ENCODE results near the gene SP100.

Gene SP100

DNA sequence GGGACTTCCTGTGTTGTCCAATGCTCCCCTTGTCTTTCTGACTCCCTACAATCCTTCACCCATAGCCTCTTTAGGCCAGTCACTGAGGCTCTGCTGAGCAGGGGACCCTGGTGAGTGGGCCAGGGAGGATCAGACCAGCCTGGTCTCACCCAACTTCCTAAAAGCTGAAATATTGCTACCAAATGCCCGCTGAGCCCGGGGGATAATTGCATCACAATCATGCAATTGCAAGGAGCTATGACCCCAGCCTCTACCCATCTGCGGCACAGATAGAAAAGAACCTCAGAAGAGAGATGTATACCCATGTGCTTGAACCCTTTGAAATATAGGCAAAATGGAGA lies 3.7 kb upstream of the SP100 start:
- H3K9me3 ChIP-seq (ENCODE audit: insufficient read depth, low read depth, low read length), result peaks cover 6% of the 10 kb centered on the region
- peaks cover 5% of the 10 kb centered on the region for H3K79me1 ChIP-seq (ENCODE audit: low read length)
- no peak overlapping the region for H4K12ac ChIP-seq (ENCODE audit: low read depth, low read length)
- H2BK12ac ChIP-seq (ENCODE audit: low read length), result no peak overlapping the region
- H2AK5ac ChIP-seq (ENCODE audit: low read length), result no peak overlapping the region
- no peak overlapping the region for H3K4me3 ChIP-seq (ENCODE audit: low read depth, low read length)
- no peak overlapping the region for H2BK5ac ChIP-seq (ENCODE audit: low read depth, low read length, poor library complexity)
- no CpG with 5 or more reads among the region's 3 CpGs for WGBS (ENCODE audit: extremely low coverage, insufficient coverage, insufficient read length)
- no peak overlapping the region for H3K14ac ChIP-seq (ENCODE audit: low read length)
- no peak overlapping the region for H3K9ac ChIP-seq (ENCODE audit: low read length)
- no peak overlapping the region for H4K8ac ChIP-seq (ENCODE audit: low read depth, low read length)
- no peaks in the 10 kb centered on the region for H3K79me2 ChIP-seq (ENCODE audit: control insufficient read depth, insufficient read depth, low read length, poor library complexity)
- H3K23ac ChIP-seq (ENCODE audit: low read length), result no peak overlapping the region
- no peak overlapping the region for H3K4ac ChIP-seq (ENCODE audit: low read depth, low read length)
- DNase-seq, result no peak
- no peak overlapping the region for H3K18ac ChIP-seq (ENCODE audit: low read length)
- H3K27ac ChIP-seq (ENCODE audit: low read depth, low read length), result no peak overlapping the region
- H3K27me3 ChIP-seq (ENCODE audit: insufficient read depth, low read length), result no peaks in the 10 kb centered on the region
- H4K91ac ChIP-seq (ENCODE audit: low read depth, low read length), result no peak overlapping the region
- no peaks in the 10 kb centered on the region for H3K36me3 ChIP-seq (ENCODE audit: control insufficient read depth in 1 of 2, insufficient read depth in 2 of 2, low read length in 2 of 2)
- no peak overlapping the region for H2AFZ ChIP-seq (ENCODE audit: insufficient read depth, low read length, poor library complexity)
- H3K4me1 ChIP-seq (ENCODE audit: control insufficient read depth in 1 of 2, insufficient read depth in 2 of 2, low read length in 2 of 2), result peaks cover 6 to 10% of the 10 kb centered on the region in 2 experiments
- no peak overlapping the region for H2BK120ac ChIP-seq (ENCODE audit: insufficient read depth, low read length, poor library complexity)
- peak overlapping the region; percentile 96 for H3K4me2 ChIP-seq (ENCODE audit: low read length)

DNA sequence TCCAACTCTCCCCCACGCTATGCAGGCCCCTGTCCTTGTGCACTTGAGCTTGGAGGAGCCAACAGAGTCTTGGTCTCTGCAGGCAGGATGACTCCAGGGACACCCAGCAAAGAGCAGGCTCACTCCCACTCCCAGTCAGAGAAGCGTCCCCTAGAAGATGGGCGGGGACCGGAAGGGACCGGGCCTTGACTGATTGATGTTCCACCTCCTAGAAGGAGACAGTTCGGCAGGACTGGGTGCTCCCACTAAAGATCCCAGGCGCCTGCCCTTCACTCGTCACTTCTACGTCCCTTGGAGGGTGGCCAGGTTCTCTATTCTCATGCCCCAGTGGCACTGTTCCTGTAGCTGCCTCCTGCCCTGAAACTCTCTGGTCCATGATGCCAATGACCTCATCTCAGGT lies 3.2 kb upstream of the SP100 start:
- H3K9me3 ChIP-seq (ENCODE audit: insufficient read depth, low read depth, low read length), result peaks cover 6% of the 10 kb centered on the region
- H4K8ac ChIP-seq (ENCODE audit: low read depth, low read length), result no peak overlapping the region
- H2AK5ac ChIP-seq (ENCODE audit: low read length), result no peak overlapping the region
- no peak overlapping the region for H3K4ac ChIP-seq (ENCODE audit: low read depth, low read length)
- H3K27me3 ChIP-seq (ENCODE audit: insufficient read depth, low read length), result no peaks in the 10 kb centered on the region
- H2BK120ac ChIP-seq (ENCODE audit: insufficient read depth, low read length, poor library complexity), result no peak overlapping the region
- H3K9ac ChIP-seq (ENCODE audit: low read length), result no peak overlapping the region
- no peak overlapping the region for H2BK12ac ChIP-seq (ENCODE audit: low read length)
- H2AFZ ChIP-seq (ENCODE audit: insufficient read depth, low read length, poor library complexity), result no peak overlapping the region
- H3K4me2 ChIP-seq (ENCODE audit: low read length), result no peak overlapping the region
- H3K23ac ChIP-seq (ENCODE audit: low read length), result no peak overlapping the region
- no peak overlapping the region for H3K27ac ChIP-seq (ENCODE audit: low read depth, low read length)
- peaks cover 6 to 10% of the 10 kb centered on the region in 2 experiments for H3K4me1 ChIP-seq (ENCODE audit: control insufficient read depth in 1 of 2, insufficient read depth in 2 of 2, low read length in 2 of 2)
- no CpG with 5 or more reads among the region's 9 CpGs for WGBS (ENCODE audit: extremely low coverage, insufficient coverage, insufficient read length)
- H4K12ac ChIP-seq (ENCODE audit: low read depth, low read length), result no peak overlapping the region
- H3K79me2 ChIP-seq (ENCODE audit: control insufficient read depth, insufficient read depth, low read length, poor library complexity), result no peaks in the 10 kb centered on the region
- H3K18ac ChIP-seq (ENCODE audit: low read length), result no peak overlapping the region
- H2BK5ac ChIP-seq (ENCODE audit: low read depth, low read length, poor library complexity), result no peak overlapping the region
- peaks cover 5% of the 10 kb centered on the region for H3K79me1 ChIP-seq (ENCODE audit: low read length)
- no peaks in the 10 kb centered on the region for H3K36me3 ChIP-seq (ENCODE audit: control insufficient read depth in 1 of 2, insufficient read depth in 2 of 2, low read length in 2 of 2)
- no peak overlapping the region for H4K91ac ChIP-seq (ENCODE audit: low read depth, low read length)
- no peak overlapping the region for H3K4me3 ChIP-seq (ENCODE audit: low read depth, low read length)
- DNase-seq, result no peak
- no peak overlapping the region for H3K14ac ChIP-seq (ENCODE audit: low read length)

DNA sequence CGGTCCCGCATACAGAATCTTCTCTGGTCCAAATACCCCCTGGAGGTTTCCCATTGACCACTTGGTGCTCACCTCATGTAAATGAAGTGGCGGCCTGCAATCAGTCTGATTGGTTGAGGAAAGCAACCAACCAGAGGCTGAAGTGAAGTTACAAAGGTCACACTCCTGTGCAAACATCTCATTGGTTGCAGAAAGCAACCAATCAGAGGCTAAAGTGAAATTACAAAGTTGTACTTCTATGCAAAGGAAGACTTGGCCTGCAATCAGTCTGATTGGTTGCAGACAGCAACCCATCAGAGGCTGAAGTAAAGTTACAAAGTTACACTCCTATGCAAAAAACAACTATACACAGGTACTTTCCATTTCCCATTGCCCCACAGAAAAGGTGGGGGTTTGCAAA lies 2.5 kb upstream of the SP100 start:
- H3K27ac ChIP-seq (ENCODE audit: low read depth, low read length), result no peak overlapping the region
- H3K79me2 ChIP-seq (ENCODE audit: control insufficient read depth, insufficient read depth, low read length, poor library complexity), result no peaks in the 10 kb centered on the region
- H2BK5ac ChIP-seq (ENCODE audit: low read depth, low read length, poor library complexity), result no peak overlapping the region
- H3K79me1 ChIP-seq (ENCODE audit: low read length), result peaks cover 5% of the 10 kb centered on the region
- whole genome bisulfite sequencing (ENCODE audit: extremely low coverage, insufficient coverage, insufficient read length), result no CpG with 5 or more reads among the region's 3 CpGs
- H3K23ac ChIP-seq (ENCODE audit: low read length), result no peak overlapping the region
- H3K27me3 ChIP-seq (ENCODE audit: insufficient read depth, low read length), result no peaks in the 10 kb centered on the region
- DNase-seq, result no peak
- H3K4me3 ChIP-seq (ENCODE audit: low read depth, low read length), result no peak overlapping the region
- H2AK5ac ChIP-seq (ENCODE audit: low read length), result no peak overlapping the region
- peaks cover 6% of the 10 kb centered on the region for H3K9me3 ChIP-seq (ENCODE audit: insufficient read depth, low read depth, low read length)
- H2BK12ac ChIP-seq (ENCODE audit: low read length), result no peak overlapping the region
- no peak overlapping the region for H4K12ac ChIP-seq (ENCODE audit: low read depth, low read length)
- H3K4me1 ChIP-seq (ENCODE audit: control insufficient read depth in 1 of 2, insufficient read depth in 2 of 2, low read length in 2 of 2), result peaks cover 6 to 10% of the 10 kb centered on the region in 2 experiments
- H4K8ac ChIP-seq (ENCODE audit: low read depth, low read length), result no peak overlapping the region
- no peak overlapping the region for H3K14ac ChIP-seq (ENCODE audit: low read length)
- H3K36me3 ChIP-seq (ENCODE audit: control insufficient read depth in 1 of 2, insufficient read depth in 2 of 2, low read length in 2 of 2), result no peaks in the 10 kb centered on the region
- H3K4ac ChIP-seq (ENCODE audit: low read depth, low read length), result no peak overlapping the region
- no peak overlapping the region for H3K4me2 ChIP-seq (ENCODE audit: low read length)
- no peak overlapping the region for H2BK120ac ChIP-seq (ENCODE audit: insufficient read depth, low read length, poor library complexity)
- no peak overlapping the region for H3K18ac ChIP-seq (ENCODE audit: low read length)
- no peak overlapping the region for H2AFZ ChIP-seq (ENCODE audit: insufficient read depth, low read length, poor library complexity)
- H3K9ac ChIP-seq (ENCODE audit: low read length), result no peak overlapping the region
- no peak overlapping the region for H4K91ac ChIP-seq (ENCODE audit: low read depth, low read length)

DNA sequence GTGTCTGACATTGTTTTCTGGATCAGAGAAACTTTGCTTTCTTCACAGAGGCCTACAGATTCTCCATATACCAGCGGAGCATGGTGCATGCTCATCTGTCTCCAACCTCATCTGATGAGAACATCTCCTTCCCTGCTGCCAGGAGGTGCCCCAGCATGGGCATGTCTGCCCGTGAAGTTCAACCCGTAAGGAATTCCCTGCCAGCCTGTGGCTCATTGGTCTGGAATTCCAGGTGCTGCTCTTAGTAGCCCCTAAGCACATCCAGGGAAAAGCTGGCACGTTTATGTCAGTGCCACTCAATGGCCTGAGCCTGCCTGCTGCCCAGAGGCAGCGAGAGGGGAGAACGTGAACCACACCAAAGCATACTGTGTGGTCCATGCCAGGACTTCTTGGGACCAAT lies 1.7 kb upstream of the SP100 start:
- Histone ChIP-seq H3K4me2 (ENCODE audit: low read length) (no peak overlapping the region), H3K36me3 (ENCODE audit: control insufficient read depth in 1 of 2, insufficient read depth in 2 of 2, low read length in 2 of 2) (no peaks in the 10 kb centered on the region), H3K79me2 (ENCODE audit: control insufficient read depth, insufficient read depth, low read length, poor library complexity) (no peaks in the 10 kb centered on the region), H3K4me3 (ENCODE audit: low read depth, low read length) (no peak overlapping the region), H4K12ac (ENCODE audit: low read depth, low read length) (no peak overlapping the region), H3K27me3 (ENCODE audit: insufficient read depth, low read length) (no peaks in the 10 kb centered on the region), H2BK120ac (ENCODE audit: insufficient read depth, low read length, poor library complexity) (no peak overlapping the region), H2BK12ac (ENCODE audit: low read length) (no peak overlapping the region), H3K18ac (ENCODE audit: low read length) (no peak overlapping the region), H3K9me3 (ENCODE audit: insufficient read depth, low read depth, low read length) (peaks cover 5% of the 10 kb centered on the region), H4K91ac (ENCODE audit: low read depth, low read length) (no peak overlapping the region), H3K4me1 (ENCODE audit: control insufficient read depth in 1 of 2, insufficient read depth in 2 of 2, low read length in 2 of 2) (peaks cover 6 to 10% of the 10 kb centered on the region in 2 experiments), H2BK5ac (ENCODE audit: low read depth, low read length, poor library complexity) (no peak overlapping the region), H3K14ac (ENCODE audit: low read length) (no peak overlapping the region), H2AFZ (ENCODE audit: insufficient read depth, low read length, poor library complexity) (no peak overlapping the region), H3K9ac (ENCODE audit: low read length) (no peak overlapping the region), H2AK5ac (ENCODE audit: low read length) (no peak overlapping the region), H3K79me1 (ENCODE audit: low read length) (peaks cover 5% of the 10 kb centered on the region), H3K4ac (ENCODE audit: low read depth, low read length) (no peak overlapping the region), H3K23ac (ENCODE audit: low read length) (no peak overlapping the region), H4K8ac (ENCODE audit: low read depth, low read length) (no peak overlapping the region), H3K27ac (ENCODE audit: low read depth, low read length) (no peak overlapping the region)
- no CpG with 5 or more reads among the region's 6 CpGs for WGBS (ENCODE audit: extremely low coverage, insufficient coverage, insufficient read length)
- DNase-seq, result no peak
